Fibroblast of gingiva (primary cell): ENCODE measurements around the gene TRIM32.

Source experiments
- DNase-seq: peaks from one replicate; pipeline ENCODE4 v3.0.0-alpha.2; 2011; ENCODE audit warnings: low read depth

TRIM32 gene

GRCh38 chr9:116687074-116687753 is at the start of gene TRIM32:
Gene TRIM32 (plus strand): TSS chr9:116687305. CDS start chr9:116697743, 10,438 bp downstream.
- peak; percentile 86 for DNase-seq

- no peak for DNase-seq
Measured at GRCh38 chr9:116639251-116639741, 47.8 kb upstream of the TRIM32 start.

- DNase-seq: peak; percentile 52
Measured at GRCh38 chr9:116641292-116642059, 45.6 kb upstream of the TRIM32 start.

GRCh38 chr9:116643691-116644090 is 43.4 kb upstream of the TRIM32 start:
- peak; percentile 74 for DNase-seq

GRCh38 chr9:116644091-116644688 is 42.9 kb upstream of the TRIM32 start:
- DNase-seq: peak; percentile 85

GRCh38 chr9:116646661-116647514 is 40.2 kb upstream of the TRIM32 start:
- DNase-seq: peak; percentile 15

GRCh38 chr9:116647515-116647809 is 39.6 kb upstream of the TRIM32 start:
- peak; percentile 90 for DNase-seq

GRCh38 chr9:116653348-116654058 is 33.6 kb upstream of the TRIM32 start:
- DNase-seq: no peak

- no peak for DNase-seq
Measured at GRCh38 chr9:116654059-116654355, 33.1 kb upstream of the TRIM32 start.

- no peak for DNase-seq
Measured at GRCh38 chr9:116656501-116656971, 30.6 kb upstream of the TRIM32 start.

GRCh38 chr9:116656977-116657376 is 30.1 kb upstream of the TRIM32 start:
- DNase-seq: peak; percentile 69

GRCh38 chr9:116658265-116658664 is 28.8 kb upstream of the TRIM32 start:
- DNase-seq: no peak

- peak; percentile 84 for DNase-seq
Measured at GRCh38 chr9:116661037-116661954, 25.8 kb upstream of the TRIM32 start.

GRCh38 chr9:116662646-116663310 is 24.3 kb upstream of the TRIM32 start:
- peak; percentile 84 for DNase-seq

- DNase-seq: no peak
Measured at GRCh38 chr9:116663581-116663980, 23.5 kb upstream of the TRIM32 start.

- no peak for DNase-seq
Measured at GRCh38 chr9:116668970-116669695, 18.0 kb upstream of the TRIM32 start.

- no peak for DNase-seq
Measured at GRCh38 chr9:116671605-116672004, 15.5 kb upstream of the TRIM32 start.

- peak; percentile 57 for DNase-seq
Measured at GRCh38 chr9:116673375-116673774, 13.7 kb upstream of the TRIM32 start.
